Measurements from ENCODE around the gene ADAMTS8. TPM values are rescaled to one million over a fixed set of nuclear protein-coding genes. Genes with fewer than 3 reads are reported as not detected.

The ADAMTS8 gene
- total RNA-seq, 4 donors from 2014 or later, result under 0.01 to 0.17 TPM; not detected in 2

GRCh38 chr11:130421199-130421585, 7.2 kb downstream of the ADAMTS8 start:
- TF ChIP-seq CTCF (IDR thresholded peaks at IDR 0.05; ENCODE audit: low read depth), result no peak

GRCh38 chr11:130420478-130421198, 7.8 kb downstream of the ADAMTS8 start:
- no peak for TF ChIP-seq CTCF (IDR thresholded peaks at IDR 0.05; ENCODE audit: low read depth)

- TF ChIP-seq CTCF (IDR thresholded peaks at IDR 0.05; ENCODE audit: low read depth), result no peak
Observed at GRCh38 chr11:130418756-130419155, 9.7 kb downstream of the ADAMTS8 start.

GRCh38 chr11:130418210-130418609, 10.2 kb downstream of the ADAMTS8 start:
- no peak for TF ChIP-seq CTCF (IDR thresholded peaks at IDR 0.05; ENCODE audit: low read depth)

GRCh38 chr11:130416906-130417305, 11.5 kb downstream of the ADAMTS8 start:
- no peak for TF ChIP-seq CTCF (IDR thresholded peaks at IDR 0.05; ENCODE audit: low read depth)

- TF ChIP-seq CTCF (IDR thresholded peaks at IDR 0.05; ENCODE audit: low read depth), result no peak
Observed at GRCh38 chr11:130416530-130416882, 11.9 kb downstream of the ADAMTS8 start.

- no peak for TF ChIP-seq CTCF (IDR thresholded peaks at IDR 0.05; ENCODE audit: low read depth)
Observed at GRCh38 chr11:130415731-130416529, 12.5 kb downstream of the ADAMTS8 start.
